Islet precursor cell (in vitro differentiated cells): Measurements from ENCODE around the gene SH3BP4.

Experiments used
- DNase-seq: peaks from one replicate; pipeline ENCODE4 v3.0.0-alpha.2; 2018

SH3BP4 gene

DNA sequence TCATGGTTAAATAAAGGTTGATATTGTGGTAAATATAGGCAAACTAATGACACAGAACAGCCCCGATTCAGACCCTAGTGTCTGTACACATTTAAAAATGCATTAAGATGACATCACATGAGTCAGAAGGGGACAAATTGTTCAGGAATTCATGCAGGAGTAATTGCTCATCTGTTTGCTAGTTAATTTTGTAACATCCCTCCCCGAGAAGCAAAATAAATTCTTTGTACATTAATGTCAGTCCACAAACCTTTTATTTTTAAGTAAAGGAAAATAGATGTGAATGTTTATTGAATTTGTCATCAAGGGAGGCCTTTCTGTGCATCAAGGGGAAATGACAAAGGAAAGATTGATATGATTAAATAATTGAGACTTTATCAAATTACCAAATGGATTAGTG is 69.9 kb downstream of the SH3BP4 start:
- no peak for DNase-seq

DNA sequence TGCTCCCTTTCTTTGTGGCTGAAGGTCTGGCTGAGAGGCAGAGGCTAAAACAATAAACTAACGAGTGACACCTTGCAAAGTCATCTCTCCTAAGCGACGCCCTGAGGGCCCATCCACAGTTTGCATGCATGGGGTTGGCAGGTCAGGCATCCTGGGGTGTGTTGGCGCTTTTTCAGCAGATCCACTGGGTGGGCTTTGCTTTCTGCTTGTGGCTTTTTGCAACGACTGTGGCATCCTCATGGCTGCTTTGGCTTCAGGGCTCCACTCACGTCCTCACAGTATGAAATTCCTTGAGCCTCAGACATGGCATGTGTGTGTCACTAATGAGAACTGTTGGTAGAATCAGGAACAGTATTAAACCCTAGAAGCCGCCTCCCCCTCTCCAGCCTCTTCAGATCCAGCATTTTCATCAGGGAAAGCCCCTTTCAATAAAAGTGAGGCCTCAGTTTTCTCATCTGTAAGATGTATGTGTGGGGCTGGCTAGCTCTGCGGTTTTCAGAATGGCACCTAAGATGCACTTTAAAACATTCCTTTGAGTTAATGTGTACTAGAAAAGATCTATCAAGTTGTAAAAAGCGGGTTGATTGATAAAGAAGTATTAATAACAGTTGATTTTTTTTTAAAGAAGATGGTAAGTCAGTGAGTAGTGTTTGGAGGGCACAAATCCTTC is 72.5 kb downstream of the SH3BP4 start:
- no peak for DNase-seq

DNA sequence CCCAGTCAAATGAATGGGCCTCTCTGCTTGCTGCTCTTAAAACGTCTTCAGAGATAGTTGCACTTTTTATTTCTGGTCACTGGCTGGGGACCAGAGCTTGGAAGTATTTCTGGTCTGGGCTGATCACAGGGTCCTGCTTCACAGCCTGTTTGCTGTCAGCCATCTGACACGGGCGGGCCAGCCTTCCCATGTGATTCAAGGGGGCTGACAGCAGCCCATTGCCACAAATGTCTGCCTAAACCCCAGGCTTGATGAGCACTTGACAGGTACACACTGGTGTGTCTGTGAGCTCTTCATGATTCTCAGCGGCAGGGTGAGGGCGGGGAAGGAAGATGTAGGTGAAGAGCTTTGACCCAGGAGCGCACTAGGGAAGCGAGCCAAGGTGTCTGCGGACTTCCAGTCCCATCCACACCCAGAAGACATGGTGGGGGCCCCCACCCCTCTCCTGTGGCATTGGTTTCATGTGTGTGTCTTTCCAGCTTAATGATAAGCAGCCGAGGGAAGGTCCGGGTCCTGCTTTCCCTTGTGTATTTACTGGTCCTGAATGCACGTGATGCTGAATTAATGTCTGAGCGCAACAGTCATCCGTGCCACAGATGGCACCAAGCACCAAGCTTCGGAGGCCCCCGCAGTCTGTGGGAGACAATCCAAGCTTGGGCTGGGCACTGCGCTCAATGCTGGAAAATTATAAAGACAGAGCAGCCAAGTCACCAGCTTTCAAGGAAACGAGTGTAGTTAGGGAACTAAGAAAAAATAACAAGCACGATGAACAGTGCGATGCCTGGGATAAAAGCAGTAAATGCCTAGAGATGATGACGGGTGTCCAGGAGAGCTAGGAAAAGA is 73.3 kb downstream of the SH3BP4 start:
- no peak for DNase-seq

DNA sequence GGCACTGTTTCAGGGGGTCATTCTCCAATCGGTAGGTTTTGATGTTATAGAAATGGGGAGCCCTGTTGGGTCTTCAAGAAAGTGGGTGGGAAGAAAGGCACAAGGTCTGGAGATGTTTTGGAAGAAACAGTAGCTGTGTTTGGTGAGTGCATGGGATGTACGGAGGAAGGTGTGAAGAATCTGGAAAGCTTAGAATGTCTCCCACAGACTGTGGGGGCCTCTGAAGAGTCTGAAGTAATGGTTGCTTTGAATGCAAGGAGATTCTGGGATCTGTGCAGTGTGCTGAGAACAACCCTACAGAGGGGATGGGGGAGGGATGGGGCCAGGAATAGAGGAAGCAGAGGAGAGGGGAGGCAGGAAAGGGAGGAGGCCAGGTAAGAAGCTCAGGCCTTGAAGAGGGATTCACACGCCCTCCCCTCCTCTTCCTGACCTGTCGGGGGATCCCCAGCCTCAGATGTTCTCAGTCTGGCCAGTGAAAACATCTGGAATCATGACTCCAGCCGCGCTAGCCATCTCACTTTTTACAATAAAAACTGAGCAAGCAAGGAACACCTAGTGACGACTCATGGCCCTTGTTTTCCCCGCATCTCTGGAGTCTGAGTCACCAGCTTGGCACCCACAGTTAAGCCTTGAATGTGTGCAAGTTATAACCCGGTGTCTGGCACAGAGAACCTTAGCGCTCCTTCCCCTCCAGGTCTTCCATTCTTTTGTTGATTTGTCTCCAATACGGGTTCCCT is 74.2 kb downstream of the SH3BP4 start:
- DNase-seq = peak; percentile 86

DNA sequence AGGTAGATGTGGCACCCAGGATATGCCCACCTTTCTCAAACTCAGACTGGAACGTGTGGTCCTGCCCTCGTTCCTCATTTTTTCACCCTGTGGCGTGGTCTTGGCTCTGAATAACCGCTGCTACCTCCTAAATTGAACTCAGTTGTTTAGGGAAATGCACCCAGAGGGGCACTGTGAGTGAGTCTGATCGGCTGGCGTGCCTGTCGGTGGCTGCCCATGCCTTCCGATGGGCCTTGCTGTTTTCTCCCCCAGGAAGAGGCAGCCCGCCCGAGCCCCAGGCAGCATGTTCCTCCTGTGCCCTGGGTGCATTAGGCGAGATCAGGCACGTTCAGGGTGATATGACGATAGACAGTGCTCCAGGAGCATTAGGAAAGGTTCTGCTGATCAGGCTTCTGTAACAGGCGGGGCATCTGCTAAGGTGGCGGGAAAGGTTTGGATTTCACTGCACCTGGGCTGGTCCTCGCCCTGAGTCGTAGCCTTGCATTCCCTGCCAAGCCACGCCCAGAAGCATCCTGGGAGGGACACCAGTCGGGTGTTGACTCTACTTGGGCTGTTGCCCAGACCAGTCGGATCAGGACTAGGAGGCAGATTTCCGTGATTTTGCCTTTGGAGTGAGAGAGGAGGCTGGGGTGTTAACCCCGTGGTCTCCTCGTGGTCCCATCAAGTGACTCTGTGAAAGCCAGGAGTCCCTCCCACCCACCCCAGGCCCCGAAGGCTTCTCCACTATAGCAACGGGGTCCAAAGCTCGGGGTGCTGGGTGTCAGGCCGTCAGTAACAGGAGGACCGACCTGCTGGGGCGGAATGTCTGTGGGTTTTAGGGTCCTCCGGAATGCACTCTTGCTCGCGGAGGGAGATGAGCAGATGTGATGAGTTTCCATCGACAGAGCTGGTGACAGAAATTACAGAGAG is 75.1 kb downstream of the SH3BP4 start:
- no peak for DNase-seq

DNA sequence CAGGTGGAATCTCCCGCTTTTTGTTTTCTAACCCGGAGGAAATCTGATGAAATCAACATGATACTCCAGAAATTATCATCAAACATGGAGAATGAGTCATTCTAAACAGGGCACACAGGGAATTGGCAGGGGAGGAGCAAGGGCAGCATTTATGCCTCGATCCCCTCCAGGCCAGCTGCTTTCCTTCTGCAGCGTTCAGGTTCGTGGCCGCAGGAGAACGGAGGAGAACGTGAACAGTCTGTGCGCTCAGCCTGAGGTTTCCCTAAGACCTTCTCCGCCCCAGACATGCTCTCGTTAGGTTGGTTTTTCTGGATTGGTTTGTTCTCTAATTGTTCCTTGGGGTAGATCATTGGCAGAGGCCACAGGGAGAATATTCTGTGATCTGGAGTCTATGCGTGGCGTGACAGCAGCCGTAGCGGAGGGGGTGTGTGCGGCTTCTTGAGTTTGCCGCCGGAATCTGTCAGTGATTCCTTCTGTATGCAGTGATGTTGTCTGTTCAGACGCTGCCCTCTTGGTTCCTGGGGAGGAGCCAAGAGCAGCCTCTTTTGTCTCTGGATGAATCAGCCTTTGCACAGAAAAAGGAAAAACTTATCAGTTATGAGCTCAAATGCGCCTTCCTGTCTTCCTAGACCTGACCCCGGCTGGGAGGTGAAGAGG is 75.9 kb downstream of the SH3BP4 start:
- no peak for DNase-seq

DNA sequence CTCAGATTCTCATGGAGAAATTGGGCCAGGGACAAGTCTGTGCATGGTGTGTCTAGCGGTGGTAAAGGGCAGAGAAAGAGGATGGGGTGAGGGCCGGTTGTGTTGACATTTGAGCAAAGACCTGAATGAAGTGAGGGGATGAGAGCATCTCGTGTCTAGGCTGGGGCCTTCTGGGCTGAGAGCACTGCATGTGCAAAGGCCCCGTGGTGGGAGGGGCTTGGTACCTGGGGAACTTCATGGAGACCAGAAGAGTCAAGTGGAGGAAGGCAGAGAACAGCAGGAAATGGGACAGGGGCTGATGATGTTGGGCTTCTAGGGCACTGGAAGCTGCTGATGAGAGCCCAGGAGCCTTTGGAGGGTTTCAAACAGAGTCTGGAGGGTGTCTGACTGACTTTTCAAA is 76.8 kb downstream of the SH3BP4 start:
- no peak for DNase-seq

DNA sequence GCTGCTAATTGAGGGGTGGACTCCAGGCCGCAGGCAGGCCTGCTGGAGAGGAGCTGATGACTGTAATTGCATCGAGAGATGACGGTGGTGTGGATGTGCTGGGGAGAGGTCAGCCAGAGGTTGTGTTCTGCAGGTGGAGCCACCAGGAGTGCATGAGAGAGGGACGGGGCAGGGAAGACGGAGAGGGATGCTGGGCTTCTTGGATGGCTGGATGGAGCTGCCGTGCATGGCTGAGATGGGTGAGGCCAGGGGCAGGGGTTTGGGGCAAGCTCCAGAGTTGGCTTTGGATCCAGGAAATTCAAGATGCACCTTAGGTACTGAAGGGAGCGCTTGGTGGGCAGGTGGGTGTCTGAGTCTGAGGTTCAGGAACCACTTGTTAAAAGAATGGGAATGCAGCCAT is 77.2 kb downstream of the SH3BP4 start:
- no peak for DNase-seq

DNA sequence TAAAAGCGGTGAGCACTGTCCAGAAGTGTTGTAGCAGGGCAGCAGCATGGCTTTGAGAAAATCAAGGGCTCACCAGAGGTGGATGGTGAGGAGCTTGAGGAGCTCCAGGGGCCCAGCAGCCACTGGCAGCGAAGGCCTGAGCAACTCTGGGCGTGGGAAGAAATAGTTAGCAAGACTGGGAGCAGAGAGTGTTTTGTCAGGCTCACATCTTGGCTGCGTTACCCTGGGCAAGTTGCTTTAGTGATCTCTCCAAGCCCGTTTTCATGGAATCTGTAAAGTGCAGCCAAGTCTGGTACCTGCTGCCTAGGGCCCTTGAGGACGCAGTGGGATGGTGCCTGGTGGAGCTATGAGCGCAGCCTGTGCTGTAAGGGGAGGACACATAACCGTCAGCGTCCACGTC is 78.3 kb downstream of the SH3BP4 start:
- DNase-seq = no peak

DNA sequence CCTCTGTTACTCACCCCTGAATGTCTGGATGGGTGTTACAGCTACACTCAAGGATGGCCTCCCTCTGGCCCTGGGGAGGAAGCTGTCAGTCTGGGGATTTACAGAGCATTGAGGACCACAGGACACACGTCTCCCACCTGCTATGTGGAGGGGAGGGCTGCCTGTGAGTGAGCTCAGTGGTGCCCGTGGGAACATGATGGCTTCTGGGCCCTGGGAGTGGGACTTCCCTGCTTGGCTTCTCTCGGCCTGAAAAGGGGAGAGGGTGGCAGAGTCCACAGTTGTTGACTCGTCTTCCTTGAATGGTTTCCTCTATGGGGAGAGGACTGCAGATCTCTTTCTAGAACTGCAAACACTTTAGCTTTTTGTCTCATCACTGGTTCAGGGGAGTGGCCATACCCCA is 79.1 kb downstream of the SH3BP4 start:
- no peak for DNase-seq

DNA sequence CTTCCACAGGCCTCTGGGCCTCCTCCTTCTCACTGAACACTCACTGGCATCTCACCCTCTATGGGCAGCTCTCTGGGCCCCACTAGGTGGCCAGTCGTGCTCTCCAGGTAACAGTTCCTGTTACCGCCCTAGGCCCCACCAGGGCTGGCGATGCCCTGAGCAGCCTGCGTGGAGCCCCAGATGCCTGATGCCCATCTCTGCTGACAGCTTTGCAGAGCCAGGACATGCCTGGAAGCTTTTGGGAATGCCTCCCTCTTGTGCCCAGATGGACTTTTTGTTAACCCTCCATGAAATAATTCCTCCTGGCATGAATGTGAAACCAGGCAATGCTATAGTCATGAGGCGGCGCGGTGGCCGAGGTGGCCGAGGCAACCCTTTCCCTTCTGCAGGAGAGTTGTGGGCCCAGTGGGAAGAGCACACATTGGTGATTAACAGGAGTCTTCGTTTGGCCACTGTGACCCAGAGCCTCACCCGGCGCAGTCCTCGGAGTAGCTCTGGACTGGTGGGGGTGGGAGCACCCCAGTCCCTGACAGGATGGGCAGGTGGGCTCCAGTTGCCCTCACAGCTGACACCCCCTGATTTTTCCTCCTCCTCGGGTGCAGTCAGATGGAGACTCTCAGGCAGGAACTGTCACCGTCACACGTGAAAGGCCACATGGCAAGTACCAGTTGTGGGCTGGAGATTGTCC is 80.0 kb downstream of the SH3BP4 start:
- no peak for DNase-seq

DNA sequence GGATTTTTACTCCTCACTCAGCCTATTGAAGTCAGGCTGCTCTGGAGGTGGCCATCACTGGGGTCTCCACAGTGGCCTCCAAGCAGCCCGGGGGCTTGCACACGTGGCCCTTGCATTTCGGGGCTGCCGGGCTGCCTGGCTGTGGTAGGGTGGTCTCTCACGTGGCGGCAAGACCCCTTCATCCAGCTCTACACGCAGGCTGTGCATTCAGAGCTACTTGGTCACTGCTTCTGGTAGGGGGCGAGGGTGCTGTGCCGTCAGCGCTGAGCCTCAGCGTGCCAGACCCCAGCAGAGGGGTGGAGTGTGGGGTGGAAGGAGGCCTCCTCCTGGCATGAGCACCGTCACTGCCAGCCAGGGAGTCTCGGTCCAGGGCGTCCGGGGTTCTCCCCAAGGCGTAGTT is 80.6 kb downstream of the SH3BP4 start:
- no peak for DNase-seq

DNA sequence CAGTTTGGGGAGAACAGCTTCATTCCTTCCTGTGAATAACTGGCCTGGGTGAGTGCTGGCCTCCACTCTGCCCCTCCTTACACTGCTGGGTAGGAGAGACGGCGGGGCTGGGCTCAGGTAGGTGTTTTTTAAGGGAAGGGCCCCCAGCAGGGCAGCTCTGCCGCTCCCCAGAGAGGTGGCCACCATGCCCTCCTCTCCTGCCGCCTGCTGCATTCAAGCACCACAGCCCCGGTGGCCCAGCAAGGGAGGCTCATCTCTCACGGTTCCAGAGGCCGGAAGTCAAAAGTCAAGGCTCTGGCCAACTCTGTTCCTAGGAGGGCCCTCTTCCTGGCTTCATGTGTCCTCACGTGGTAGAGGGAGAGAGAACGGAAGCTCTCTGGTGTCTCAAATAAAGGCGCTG is 81.1 kb downstream of the SH3BP4 start:
- no peak for DNase-seq

DNA sequence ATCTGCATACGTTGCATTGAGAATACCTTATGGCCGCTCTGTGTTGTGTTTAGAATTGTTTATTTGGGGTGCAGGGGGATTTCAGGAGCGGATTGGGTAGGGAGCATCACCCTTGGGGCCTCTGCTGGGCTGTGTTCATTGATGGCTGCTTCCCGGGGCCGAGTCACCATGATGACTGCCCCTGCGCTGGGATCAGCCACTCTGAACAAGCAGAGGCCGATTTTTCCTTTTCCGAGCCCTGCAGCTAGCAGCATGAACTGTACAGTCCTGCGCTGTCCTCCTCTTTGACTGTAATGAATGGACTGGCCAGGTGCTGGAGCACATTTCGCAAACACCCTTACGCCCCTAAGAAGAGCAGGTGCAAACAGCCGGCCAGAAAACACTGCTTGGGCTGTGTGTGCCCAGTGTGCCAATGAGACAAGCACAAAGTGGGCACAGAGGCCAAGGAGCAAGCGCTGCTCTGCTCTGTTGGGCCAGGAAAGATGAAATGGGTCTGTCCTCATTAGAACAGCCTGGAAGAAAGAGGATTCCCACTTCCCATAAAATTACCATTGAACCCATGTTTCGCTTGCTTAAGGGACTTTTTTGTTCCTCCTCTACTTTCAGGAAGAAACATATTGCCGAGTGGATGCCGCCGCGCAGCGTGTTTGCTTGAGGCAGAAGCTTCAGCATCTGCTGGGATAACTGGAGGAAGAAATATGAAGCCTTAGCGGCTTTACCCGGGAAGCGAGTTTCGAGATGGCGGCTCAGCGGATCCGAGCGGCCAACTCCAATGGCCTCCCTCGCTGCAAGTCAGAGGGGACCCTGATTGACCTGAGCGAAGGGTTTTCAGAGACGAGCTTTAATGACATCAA is 82.7 kb downstream of the SH3BP4 start:
- DNase-seq = no peak

DNA sequence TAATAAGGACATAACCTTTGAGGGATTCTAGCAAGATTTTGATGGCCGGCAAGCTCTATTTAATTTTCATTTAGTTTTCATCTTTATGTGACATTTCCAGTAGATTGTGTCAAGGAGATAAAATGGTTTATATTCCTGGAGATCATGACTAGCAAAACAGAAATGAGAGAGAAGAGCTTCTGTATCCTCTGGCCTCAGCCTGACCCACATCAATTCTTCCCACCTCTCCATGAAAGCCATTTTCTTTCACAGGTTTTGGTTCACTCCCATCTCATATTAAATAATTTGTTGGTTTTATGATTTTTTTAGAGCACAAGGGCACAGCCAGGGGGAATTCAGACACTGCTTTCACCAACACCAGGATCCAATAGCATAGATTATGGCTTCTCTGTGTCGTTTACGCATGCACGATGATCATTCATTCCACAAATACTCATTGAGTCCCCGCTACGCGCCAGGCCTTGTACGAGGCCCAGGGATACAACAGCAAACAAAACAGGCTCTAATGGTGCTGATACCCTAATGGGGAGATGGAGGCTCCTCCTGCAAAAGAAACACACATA is 85.9 kb downstream of the SH3BP4 start:
- DNase-seq = no peak

DNA sequence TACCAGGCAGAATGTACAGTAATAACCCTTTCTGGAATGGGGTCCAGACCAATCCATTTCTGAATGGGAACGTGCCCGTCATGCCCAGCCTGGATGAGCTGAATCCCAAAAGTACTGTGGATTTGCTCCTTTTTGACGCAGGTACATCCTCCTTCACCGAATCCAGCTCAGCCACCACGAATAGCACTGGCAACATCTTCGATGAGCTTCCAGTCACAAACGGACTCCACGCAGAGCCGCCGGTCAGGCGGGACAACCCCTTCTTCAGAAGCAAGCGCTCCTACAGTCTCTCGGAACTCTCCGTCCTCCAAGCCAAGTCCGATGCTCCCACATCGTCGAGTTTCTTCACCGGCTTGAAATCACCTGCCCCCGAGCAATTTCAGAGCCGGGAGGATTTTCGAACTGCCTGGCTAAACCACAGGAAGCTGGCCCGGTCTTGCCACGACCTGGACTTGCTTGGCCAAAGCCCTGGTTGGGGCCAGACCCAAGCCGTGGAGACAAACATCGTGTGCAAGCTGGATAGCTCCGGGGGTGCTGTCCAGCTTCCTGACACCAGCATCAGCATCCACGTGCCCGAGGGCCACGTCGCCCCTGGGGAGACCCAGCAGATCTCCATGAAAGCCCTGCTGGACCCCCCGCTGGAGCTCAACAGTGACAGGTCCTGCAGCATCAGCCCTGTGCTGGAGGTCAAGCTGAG is 89.6 kb downstream of the SH3BP4 start:
- DNase-seq = no peak

DNA sequence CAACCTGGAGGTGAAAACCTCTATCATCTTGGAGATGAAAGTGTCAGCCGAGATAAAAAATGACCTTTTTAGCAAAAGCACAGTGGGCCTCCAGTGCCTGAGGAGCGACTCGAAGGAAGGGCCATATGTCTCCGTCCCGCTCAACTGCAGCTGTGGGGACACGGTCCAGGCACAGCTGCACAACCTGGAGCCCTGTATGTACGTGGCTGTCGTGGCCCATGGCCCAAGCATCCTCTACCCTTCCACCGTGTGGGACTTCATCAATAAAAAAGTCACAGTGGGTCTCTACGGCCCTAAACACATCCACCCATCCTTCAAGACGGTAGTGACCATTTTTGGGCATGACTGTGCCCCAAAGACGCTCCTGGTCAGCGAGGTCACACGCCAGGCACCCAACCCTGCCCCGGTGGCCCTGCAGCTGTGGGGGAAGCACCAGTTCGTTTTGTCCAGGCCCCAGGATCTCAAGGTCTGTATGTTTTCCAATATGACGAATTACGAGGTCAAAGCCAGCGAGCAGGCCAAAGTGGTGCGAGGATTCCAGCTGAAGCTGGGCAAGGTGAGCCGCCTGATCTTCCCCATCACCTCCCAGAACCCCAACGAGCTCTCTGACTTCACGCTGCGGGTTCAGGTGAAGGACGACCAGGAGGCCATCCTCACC is 90.2 kb downstream of the SH3BP4 start:
- DNase-seq = no peak

DNA sequence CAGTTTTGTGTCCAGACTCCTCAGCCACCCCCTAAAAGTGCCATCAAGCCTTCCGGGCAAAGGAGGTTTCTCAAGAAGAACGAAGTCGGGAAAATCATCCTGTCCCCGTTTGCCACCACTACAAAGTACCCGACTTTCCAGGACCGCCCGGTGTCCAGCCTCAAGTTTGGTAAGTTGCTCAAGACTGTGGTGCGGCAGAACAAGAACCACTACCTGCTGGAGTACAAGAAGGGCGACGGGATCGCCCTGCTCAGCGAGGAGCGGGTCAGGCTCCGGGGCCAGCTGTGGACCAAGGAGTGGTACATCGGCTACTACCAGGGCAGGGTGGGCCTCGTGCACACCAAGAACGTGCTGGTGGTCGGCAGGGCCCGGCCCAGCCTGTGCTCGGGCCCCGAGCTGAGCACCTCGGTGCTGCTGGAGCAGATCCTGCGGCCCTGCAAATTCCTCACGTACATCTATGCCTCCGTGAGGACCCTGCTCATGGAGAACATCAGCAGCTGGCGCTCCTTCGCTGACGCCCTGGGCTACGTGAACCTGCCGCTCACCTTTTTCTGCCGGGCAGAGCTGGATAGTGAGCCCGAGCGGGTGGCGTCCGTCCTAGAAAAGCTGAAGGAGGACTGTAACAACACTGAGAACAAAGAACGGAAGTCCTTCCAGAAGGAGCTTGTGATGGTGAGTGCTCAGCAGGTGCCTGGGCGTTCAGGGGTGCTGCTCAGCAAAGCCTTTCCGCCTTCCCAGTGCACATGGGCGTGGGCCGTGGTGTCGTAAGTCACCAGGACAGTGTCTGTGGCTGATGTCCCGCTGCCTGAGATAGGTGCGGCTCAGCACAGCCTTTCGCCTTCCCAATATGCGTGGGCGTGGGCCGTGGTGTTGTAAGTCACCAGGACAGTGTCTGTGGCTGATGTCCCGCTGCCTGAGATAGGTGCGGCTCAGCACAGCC is 91.0 kb downstream of the SH3BP4 start:
- DNase-seq = no peak
